DND-41 (cell line): Measurements from ENCODE around the gene EIF1.
A peak's percentile ranks its signal among the peaks of the same experiment; 100 is the strongest.

ENCODE experiments used
- ATAC-seq: fragments of 200-7000 bp; cut with Tn5 transposase; 3 replicates; pipeline ENCODE4 v1.9.1; 2021; ENCODE audit warnings: low read depth; ENCODE audit not compliant: insufficient read depth
- DNase-seq: peaks from one replicate; pipeline ENCODE4 v3.0.0-alpha.2; 2020
- H2AFZ ChIP-seq: 2 replicates; pipeline ENCODE4 v1.6.0; 2012; ENCODE audit warnings: low read depth, low read length
- H3K27ac ChIP-seq: 2 replicates; pipeline ENCODE4 v1.5.1; 2012; ENCODE audit warnings: low read length, inconsistent platforms
- H3K27me3 ChIP-seq: fragments of 200-600 bp; sonication (generic); 2 replicates; pipeline ENCODE4 v1.6.0; 2012; ENCODE audit warnings: low read length, mild to moderate bottlenecking, inconsistent platforms; ENCODE audit not compliant: insufficient read depth, poor library complexity
- H3K36me3 ChIP-seq: 2 replicates; pipeline ENCODE4 v1.5.1; 2012; ENCODE audit warnings: low read length, inconsistent platforms; ENCODE audit not compliant: insufficient read depth
- H3K4me1 ChIP-seq: 2 replicates; pipeline ENCODE4 v1.5.1; 2012; ENCODE audit warnings: mild to moderate bottlenecking, low read length; ENCODE audit not compliant: insufficient read depth
- H3K4me2 ChIP-seq: 2 replicates; pipeline ENCODE4 v1.6.0; 2012; ENCODE audit warnings: mild to moderate bottlenecking, moderate library complexity, low read length, inconsistent platforms; ENCODE audit not compliant: insufficient read depth
- H3K4me3 ChIP-seq, 2 experiments: fragments of 200-600 bp in 1 of 2; shearing (Covaris generic) in 1 of 2; 2 replicates each; pipeline ENCODE4 v1.5.1; 2012 to 2016; ENCODE audit warnings: inconsistent platforms in 2 of 2, low read length in 2 of 2, mild to moderate bottlenecking in 2 of 2, low read depth in 1 of 2, moderate library complexity in 1 of 2
- H3K79me2 ChIP-seq: 2 replicates; pipeline ENCODE4 v1.6.0; 2012; ENCODE audit warnings: low read length, inconsistent platforms; ENCODE audit not compliant: insufficient read depth
- H3K9ac ChIP-seq: 2 replicates; pipeline ENCODE4 v1.6.0; 2012; ENCODE audit warnings: low read depth, mild to moderate bottlenecking, inconsistent platforms, low read length, moderate library complexity
- H3K9me3 ChIP-seq: 2 replicates; pipeline ENCODE4 v1.5.1; 2012; ENCODE audit warnings: low read length, moderate library complexity, mild to moderate bottlenecking, inconsistent platforms; ENCODE audit not compliant: insufficient read depth, severe bottlenecking
- H4K20me1 ChIP-seq: 2 replicates; pipeline ENCODE4 v1.6.0; 2012; ENCODE audit warnings: low read length; ENCODE audit not compliant: insufficient read depth
- CTCF ChIP-seq: IDR thresholded peaks from 2 replicates; pipeline ENCODE4 v1.5.1; 2012; ENCODE audit warnings: borderline replicate concordance, low read length, moderate library complexity, mild to moderate bottlenecking; ENCODE audit not compliant: poor library complexity, severe bottlenecking; ENCODE audit errors: extremely low read depth
- EZH2 ChIP-seq: IDR thresholded peaks from 3 replicates; pipeline ENCODE4 v1.6.1; 2012; ENCODE audit warnings: borderline replicate concordance, low read depth, mild to moderate bottlenecking, moderate library complexity, low read length, inconsistent platforms; ENCODE audit not compliant: severe bottlenecking

EIF1 gene

GRCh38 chr17:41648411-41649195 is 40.1 kb upstream of the EIF1 start:
- Histone ChIP-seq H3K4me3 (peak overlapping the region in 1 of 2 experiments; percentile 37; a peak in 2 of 4 replicates), H2AFZ (peak overlapping the region; percentile 48), H3K36me3 (no peaks in the 10 kb centered on the region), H3K4me2 (peak overlapping the region; percentile 53), H4K20me1 (no peaks in the 10 kb centered on the region; the same call in 1 of the 2 replicates), H3K27me3 (no peaks in the 10 kb centered on the region), H3K27ac (no peak overlapping the region), H3K9me3 (no peaks in the 10 kb centered on the region), H3K4me1 (peaks cover 15% of the 10 kb centered on the region), H3K79me2 (no peaks in the 10 kb centered on the region), H3K9ac (no peak overlapping the region)
- no peak for TF ChIP-seq EZH2
- TF ChIP-seq CTCF: peak; percentile 93
- ATAC-seq (peak; percentile 90), DNase-seq (peak; percentile 83)

- H3K27ac ChIP-seq: no peak overlapping the region
- no peak for ATAC-seq
- H3K27me3 ChIP-seq: no peaks in the 10 kb centered on the region
- no peaks in the 10 kb centered on the region for H3K36me3 ChIP-seq
- no peaks in the 10 kb centered on the region; the same call in 1 of the 2 replicates for H4K20me1 ChIP-seq
- H3K4me2 ChIP-seq: no peak overlapping the region
- no peaks in the 10 kb centered on the region for H3K9me3 ChIP-seq
- H3K79me2 ChIP-seq: no peaks in the 10 kb centered on the region
- no peak overlapping the region for H2AFZ ChIP-seq
- TF ChIP-seq EZH2 (no peak), CTCF (no peak)
- peaks cover 15% of the 10 kb centered on the region for H3K4me1 ChIP-seq
- H3K9ac ChIP-seq: no peak overlapping the region
- no peak for DNase-seq
- H3K4me3 ChIP-seq: no peak overlapping the region
These were observed 38.7 kb upstream of the EIF1 start for GRCh38 chr17:41649923-41650519.

GRCh38 chr17:41650794-41651624 is 37.7 kb upstream of the EIF1 start:
- Histone ChIP-seq H4K20me1 (no peaks in the 10 kb centered on the region; the same call in 1 of the 2 replicates), H3K4me2 (no peak overlapping the region), H2AFZ (no peak overlapping the region), H3K36me3 (no peaks in the 10 kb centered on the region), H3K4me1 (peaks cover 15% of the 10 kb centered on the region), H3K4me3 (no peak overlapping the region), H3K9me3 (no peaks in the 10 kb centered on the region), H3K27ac (no peak overlapping the region), H3K79me2 (no peaks in the 10 kb centered on the region), H3K27me3 (no peaks in the 10 kb centered on the region), H3K9ac (no peak overlapping the region)
- no peak for TF ChIP-seq CTCF
- no peak for TF ChIP-seq EZH2
- no peak for DNase-seq
- no peak for ATAC-seq
